ENCODE results near the gene RXRB. TPM values are rescaled to one million over a fixed set of nuclear protein-coding genes. Genes with fewer than 3 reads are reported as not detected.
A peak's percentile ranks its signal among the peaks of the same experiment; 100 is the strongest.

RXRB gene
- total and polyA plus RNA-seq, 2 of the 13 experiments (the other 11 are each of a cell fraction or from before 2014, with no cell fraction given) = 26.7 to 55.7 TPM

DNA sequence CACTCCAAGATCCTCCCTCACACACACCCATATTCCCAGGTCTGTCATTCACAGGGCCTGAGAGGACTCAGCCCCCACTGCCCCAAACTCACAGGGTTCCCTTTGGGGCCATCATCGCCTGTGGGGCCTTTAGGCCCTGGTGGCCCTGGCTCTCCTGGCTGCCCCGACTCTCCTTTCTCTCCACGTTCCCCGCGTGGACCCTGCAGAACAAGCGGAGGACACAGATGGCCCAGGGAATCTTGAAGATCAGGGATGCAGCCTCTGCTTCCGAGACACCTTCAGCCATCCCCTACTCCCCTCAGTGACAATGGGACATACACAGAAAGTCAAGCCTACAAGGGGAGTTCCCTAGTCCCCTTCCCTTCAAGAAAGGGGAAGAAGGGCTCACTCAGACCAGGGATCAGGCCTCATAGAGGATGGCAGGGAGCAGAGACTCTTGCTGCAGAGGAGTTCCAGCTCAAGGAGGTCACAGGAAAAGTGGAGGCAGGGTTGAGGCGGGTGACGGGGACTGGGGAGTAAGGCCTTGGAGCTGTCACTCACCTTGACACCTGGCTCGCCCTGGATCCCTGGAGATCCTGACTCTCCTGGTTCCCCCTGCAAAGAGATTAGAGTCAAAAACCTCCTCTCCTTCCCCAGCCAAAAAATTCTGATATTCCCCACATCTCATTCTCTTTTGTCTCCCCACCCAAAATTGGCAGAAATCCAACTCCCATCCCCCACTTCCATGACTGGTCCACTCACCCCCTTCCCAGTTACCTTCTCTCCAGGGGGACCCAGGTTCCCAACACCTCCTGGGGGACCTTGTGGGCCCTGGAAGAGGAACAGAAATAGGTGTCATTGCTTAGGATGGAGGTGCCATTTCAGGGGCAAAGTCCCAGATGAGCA is 30.9 kb downstream of the RXRB start:
- WGBS (ENCODE audit: low lambda C conversion rate) = 69% methylated on average over 9 of the region's 10 CpGs
- Histone ChIP-seq H4K20me1 (ENCODE audit: insufficient read depth, low read length) (no peaks in the 10 kb centered on the region), H3K4me2 (ENCODE audit: low read depth, low read length) (no peak overlapping the region), H3K79me2 (ENCODE audit: insufficient read depth, low read length) (no peaks in the 10 kb centered on the region), H3K27me3 (ENCODE audit: control insufficient read depth in 1 of 2, insufficient read depth in 2 of 2, low read length in 2 of 2) (peaks cover 2 to 17% of the 10 kb centered on the region in 2 experiments; a peak in 3 of 5 replicates), H3K27ac (ENCODE audit: extremely low read length, insufficient read depth, low read length) (no peak overlapping the region), H3K36me3 (replicated peaks in 1 of 2; ENCODE audit: control insufficient read depth in 1 of 2, insufficient read depth in 2 of 2, low read length in 2 of 2) (no peaks in the 10 kb centered on the region), H3K9ac (ENCODE audit: insufficient read depth, low read depth, low read length) (no peak overlapping the region), H3K9me3 (ENCODE audit: low read length) (no peaks in the 10 kb centered on the region), H3K4me1 (ENCODE audit: insufficient read depth, low read length) (peaks cover 32% of the 10 kb centered on the region), H2AFZ (ENCODE audit: low read length) (no peak overlapping the region), H3K4me3 (replicated peaks in 1 of 3; ENCODE audit: insufficient read depth in 1 of 3, low read depth in 2 of 3, low read length in 3 of 3) (no peak overlapping the region)
- DNase-seq (ENCODE audit: low spot score) = no peak
- ChIA-PET POLR2A (no interaction called here), CTCF (ENCODE audit: low intra/inter-chr PET ratio, low total read pairs) (no interaction called here)
- no peak for ATAC-seq
- no peak for FAIRE-seq
- TF ChIP-seq USF2 (IDR thresholded peaks at IDR 0.05; ENCODE audit: low read depth, low read length) = no peak
- no peak for TF ChIP-seq USF2 (CRISPR knock-in tag; IDR thresholded peaks at IDR 0.05; ENCODE audit: borderline replicate concordance)
- peak; percentile 20; the same call in 1 of the 2 replicates for TF ChIP-seq HNF4A (CRISPR knock-in tag; IDR thresholded peaks at IDR 0.05)
- intact Hi-C loops (cut with micrococcal nuclease; ENCODE audit: unreplicated experiment) = no loop called here
- in situ Hi-C loops (cut with HindIII; ENCODE audit: extremely low pct_ligation_motif_present, low pct_unique_long_range_greater_than_20kb) = loop anchor here (10.0 kb wide), 1 partner anchor 155 kb away; no protein-coding TSS in a partner anchor
- BruUV-seq (replicated peaks) = no TSS peak

DNA sequence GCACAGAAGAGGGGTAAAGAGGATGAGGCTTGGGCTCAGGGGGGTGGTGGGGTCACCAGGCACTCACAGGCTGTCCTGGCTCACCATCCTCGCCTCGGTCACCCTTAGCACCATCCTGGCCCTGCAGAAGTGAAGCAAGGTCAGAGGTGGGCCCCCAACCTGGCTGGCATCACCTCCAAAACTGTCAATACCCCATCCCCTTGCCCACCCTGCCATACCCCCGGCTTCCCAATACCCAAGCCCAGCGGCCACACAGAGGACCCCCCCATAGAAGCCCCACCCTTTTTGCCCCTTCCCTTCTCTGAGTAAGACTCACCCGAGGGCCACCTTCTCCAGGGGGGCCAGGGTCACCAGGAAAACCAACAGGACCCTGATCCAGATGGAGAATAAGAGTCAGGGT is 31.8 kb downstream of the RXRB start:
- Histone ChIP-seq H3K4me1 (ENCODE audit: insufficient read depth, low read length) (peaks cover 27% of the 10 kb centered on the region), H3K79me2 (ENCODE audit: insufficient read depth, low read length) (no peaks in the 10 kb centered on the region), H3K27ac (ENCODE audit: extremely low read length, insufficient read depth, low read length) (no peak overlapping the region), H3K4me2 (ENCODE audit: low read depth, low read length) (no peak overlapping the region), H3K9ac (ENCODE audit: insufficient read depth, low read depth, low read length) (no peak overlapping the region), H3K9me3 (ENCODE audit: low read length) (no peaks in the 10 kb centered on the region), H3K4me3 (replicated peaks in 1 of 3; ENCODE audit: insufficient read depth in 1 of 3, low read depth in 2 of 3, low read length in 3 of 3) (no peak overlapping the region), H3K27me3 (ENCODE audit: control insufficient read depth in 1 of 2, insufficient read depth in 2 of 2, low read length in 2 of 2) (peaks cover 2 to 9% of the 10 kb centered on the region in 2 experiments; a peak in 4 of 5 replicates), H3K36me3 (replicated peaks in 1 of 2; ENCODE audit: control insufficient read depth in 1 of 2, insufficient read depth in 2 of 2, low read length in 2 of 2) (no peaks in the 10 kb centered on the region), H2AFZ (ENCODE audit: low read length) (no peak overlapping the region), H4K20me1 (ENCODE audit: insufficient read depth, low read length) (no peaks in the 10 kb centered on the region)
- intact Hi-C loops (cut with micrococcal nuclease; ENCODE audit: unreplicated experiment) (no loop called here), in situ Hi-C loops (cut with HindIII; ENCODE audit: extremely low pct_ligation_motif_present, low pct_unique_long_range_greater_than_20kb) (loop anchor here (10.0 kb wide), 1 partner anchor 154 kb away; no protein-coding TSS in a partner anchor)
- TF ChIP-seq SATB2 (CRISPR knock-in tag; IDR thresholded peaks at IDR 0.05) (no peak), PCBP2 (optimal IDR thresholded peaks at IDR 0.05; ENCODE audit: low read depth, low read length, poor library complexity, severe bottlenecking) (no peak), PAX8 (CRISPR knock-in tag; IDR thresholded peaks at IDR 0.05; ENCODE audit: borderline replicate concordance) (no peak), RXRA (CRISPR knock-in tag; IDR thresholded peaks at IDR 0.05) (no peak), ADNP (CRISPR knock-in tag; IDR thresholded peaks at IDR 0.05) (no peak), ZNF335 (CRISPR knock-in tag; IDR thresholded peaks at IDR 0.05) (no peak), ZNF430 (CRISPR knock-in tag; IDR thresholded peaks at IDR 0.05) (no peak), WIZ (CRISPR knock-in tag; IDR thresholded peaks at IDR 0.05) (no peak), PBX2 (CRISPR knock-in tag; IDR thresholded peaks at IDR 0.05) (no peak)
- DNase-seq (ENCODE audit: low spot score) (no peak), FAIRE-seq (no peak), ATAC-seq (no peak)
- ChIA-PET CTCF (ENCODE audit: low intra/inter-chr PET ratio, low total read pairs) (no interaction called here), POLR2A (no interaction called here)
- BruUV-seq (replicated peaks) = no TSS peak
- 3% methylated on average over 3 of the region's 5 CpGs for WGBS (ENCODE audit: low lambda C conversion rate)
